SK-MEL-5 (cell line): Measurements from ENCODE around the gene AMIGO3. TPM values are rescaled to one million over a fixed set of nuclear protein-coding genes. Genes with fewer than 3 reads are reported as not detected.

ENCODE experiments used
- DNase-seq: peaks from one replicate; pipeline ENCODE4 v3.0.0-alpha.2; 2016; ENCODE audit warnings: low read depth, low spot score
- in situ Hi-C: cut with HindIII; loops from 2 replicates; pipeline ENCODE4 v1.10.0; 2016; ENCODE audit warnings: low sequenced_read_pairs, high pct_unique_total_duplicates, low pct_unique_long_range_greater_than_20kb
- total RNA-seq: library from RNA; depleted of rRNA; stranded (reverse); fragments of >200 nt; shearing (Covaris generic); gene quantifications from 2 replicates; pipeline ENCODE4 v1.2.3, GENCODE V29; 2014

Gene AMIGO3
- total RNA-seq, 1 experiment from 2014 or later = 0.34 TPM

- in situ Hi-C loops = no loop called here
- no peak for DNase-seq
Observed at GRCh38 chr3:49681543-49681942, 37.9 kb downstream of the AMIGO3 start.

DNA sequence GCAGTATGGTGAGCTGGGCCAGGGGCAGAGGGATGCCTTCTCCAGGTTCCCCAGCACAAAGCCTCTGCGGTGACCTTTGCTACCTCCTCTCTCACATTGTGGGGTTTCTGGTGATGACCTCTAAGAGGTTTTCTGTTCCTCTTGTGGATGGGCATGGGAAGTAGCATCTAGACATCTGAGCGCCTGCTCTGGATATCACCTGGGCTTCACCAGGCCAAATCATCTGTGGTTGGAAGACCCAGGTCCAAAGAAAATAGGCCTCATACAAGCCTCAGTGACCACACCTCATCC lies 38.3 kb downstream of the AMIGO3 start:
- in situ Hi-C loops = no loop called here
- DNase-seq = no peak

- in situ Hi-C loops = no loop called here
- no peak for DNase-seq
Observed at GRCh38 chr3:49680493-49681231, 38.8 kb downstream of the AMIGO3 start.

DNA sequence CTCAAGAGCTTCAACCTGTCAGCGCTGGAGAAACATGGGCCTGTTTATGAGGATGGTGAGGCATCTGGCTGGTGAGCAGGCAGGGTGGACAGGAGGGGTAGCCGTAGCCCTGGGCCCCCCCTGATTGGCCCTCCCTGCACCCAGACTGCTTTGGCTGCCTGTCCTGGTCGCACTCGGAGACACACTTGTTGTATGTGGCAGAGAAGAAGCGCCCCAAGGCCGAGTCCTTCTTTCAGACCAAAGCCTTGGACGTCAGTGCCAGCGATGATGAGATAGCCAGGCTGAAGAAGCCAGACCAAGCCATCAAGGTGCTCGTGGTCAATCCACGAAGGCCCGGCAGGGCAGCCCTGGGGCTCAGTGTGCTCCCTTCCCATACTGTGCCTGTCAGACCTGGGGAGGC lies 43.6 kb downstream of the AMIGO3 start:
- in situ Hi-C loops = no loop called here

DNA sequence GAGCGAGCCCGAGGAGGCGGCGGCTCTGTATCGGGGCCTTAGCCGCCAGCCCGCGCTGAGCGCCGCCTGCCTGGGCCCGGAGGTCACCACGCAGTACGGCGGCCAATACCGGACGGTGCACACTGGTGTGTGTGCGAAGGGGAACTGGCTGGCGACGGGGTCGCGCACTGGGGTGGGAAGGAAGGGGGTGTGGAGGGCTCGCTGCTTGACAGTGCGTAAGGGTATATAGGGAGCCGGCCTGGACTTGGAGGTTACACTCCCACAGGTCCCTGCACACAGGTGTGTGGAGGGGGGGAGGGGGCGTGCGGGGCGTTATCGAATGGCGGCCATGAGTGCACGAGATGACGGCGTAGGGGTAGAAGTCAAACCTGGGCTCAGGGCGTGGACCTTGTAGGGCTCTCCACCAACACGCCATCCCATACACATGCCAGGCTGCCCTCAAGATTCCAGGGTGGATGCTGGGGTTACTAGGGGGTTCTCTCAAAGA lies 44.9 kb downstream of the AMIGO3 start:
- in situ Hi-C loops = no loop called here

More for the DNA sequence above, 43.6 kb downstream of the AMIGO3 start:
- DNase-seq = no peak

DNA sequence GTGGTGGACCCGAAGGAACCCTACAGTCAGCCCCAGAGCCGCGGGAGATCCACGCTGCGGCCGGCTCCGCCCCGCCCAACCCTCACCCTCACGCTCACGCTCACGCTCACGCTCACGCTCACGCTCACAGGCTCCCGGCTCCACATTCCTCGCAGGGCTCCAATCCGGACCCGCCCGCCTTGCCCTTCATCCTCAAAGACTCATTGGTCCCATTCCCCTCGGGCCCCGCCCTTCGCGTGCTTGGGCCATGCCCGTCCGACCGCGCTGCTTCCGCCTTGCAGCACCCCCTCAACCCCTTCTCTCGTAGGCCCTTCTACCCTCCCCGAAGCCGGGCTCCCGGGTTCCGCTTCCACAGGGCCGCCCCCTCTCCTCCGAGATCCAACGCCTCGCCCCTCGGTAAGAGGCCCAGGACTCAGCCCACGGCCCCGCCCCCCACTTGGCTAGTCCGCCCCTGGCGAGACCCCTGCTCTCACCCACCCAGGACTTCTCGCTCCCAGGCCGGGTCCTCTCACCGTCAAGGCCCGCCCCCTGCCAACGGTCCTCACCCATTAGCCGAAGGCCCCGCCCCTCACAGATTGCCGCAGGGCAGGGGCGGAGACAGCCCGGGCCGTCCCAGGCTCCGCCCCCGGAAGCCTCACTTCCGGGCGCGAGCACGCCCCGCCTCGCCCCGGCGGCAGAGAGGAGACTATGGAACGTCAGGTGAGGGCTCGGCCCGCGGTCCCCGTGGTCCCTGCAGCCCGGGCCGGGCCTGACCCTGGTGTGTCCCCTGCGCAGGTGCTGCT lies 45.6 kb downstream of the AMIGO3 start, which contains the start of gene APEH:
Gene APEH (plus strand): TSS at position 637 of the 782 bp plus-strand sequence. CDS start 51 bp downstream, at position 688.
- in situ Hi-C loops = no loop called here
- DNase-seq = peak; percentile 96

More for the DNA sequence above, 44.9 kb downstream of the AMIGO3 start:
- no peak for DNase-seq

GRCh38 chr3:49673121-49673714 lies 46.3 kb downstream of the AMIGO3 start:
- in situ Hi-C loops = no loop called here
- peak; percentile 12 for DNase-seq

DNA sequence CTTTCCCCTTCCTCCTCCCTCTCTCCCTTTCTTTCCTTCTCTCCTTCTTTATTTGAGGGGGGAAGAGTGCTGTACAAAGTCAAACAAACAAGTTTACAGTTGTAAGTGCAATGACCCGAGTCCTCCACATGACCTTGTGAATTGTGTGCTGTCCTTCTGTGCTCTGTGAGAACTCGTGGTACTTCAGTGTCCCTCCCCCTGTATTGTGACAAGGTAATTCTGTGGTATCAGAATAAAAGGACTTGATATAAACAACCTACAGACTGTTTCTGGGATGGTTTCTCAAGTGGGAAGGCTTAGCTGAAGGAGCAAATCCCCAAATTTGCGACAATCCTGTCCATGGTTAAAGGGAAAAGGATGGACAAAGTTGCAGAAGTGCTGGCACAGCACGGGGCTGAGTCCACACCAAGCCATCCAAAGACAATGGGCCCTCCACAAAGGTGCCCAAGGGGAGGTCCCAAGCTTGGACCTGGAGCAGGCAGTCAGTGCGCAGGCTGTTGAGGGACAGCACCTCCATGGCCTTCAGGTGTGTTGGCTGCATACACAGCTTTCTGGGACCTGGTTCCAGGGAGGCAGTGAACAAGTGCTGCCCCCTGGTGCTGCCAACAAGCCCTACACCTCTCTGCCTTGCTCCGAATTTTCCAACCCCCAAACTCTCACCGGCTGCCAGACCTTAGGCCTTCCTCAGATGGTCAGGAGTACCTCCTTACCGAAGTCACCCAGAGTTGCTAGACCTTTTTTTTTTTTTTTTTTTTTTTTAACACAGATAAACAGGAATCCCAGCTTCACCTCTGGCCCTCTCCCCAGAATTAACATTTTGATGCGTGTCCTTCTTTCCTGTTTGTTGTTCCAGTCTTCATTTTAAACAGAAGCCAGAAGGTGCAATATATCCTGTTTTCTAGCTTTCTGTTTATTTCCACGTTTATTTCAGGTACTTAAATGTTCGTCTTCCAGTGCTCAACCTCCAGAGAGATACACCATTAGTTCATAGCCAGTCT lies 47.9 kb downstream of the AMIGO3 start:
- DNase-seq = peak; percentile 75
- in situ Hi-C loops = no loop called here

DNA sequence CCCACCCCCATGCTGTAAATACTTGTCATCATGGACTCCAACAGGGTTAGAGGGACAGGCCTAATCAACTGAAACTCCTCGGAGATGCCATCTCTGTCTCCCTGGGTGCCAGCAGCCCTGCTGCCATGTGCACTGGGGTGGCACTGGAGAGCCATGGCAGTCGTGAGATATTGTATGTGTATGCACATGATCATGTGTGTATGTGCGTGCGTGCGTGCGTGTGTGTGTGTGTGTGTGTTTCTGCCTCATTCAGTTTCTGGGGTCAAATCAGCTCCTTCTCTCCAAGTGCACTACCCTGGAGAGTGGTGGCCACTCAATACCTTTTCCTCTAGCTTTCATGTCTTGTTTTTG lies 48.6 kb downstream of the AMIGO3 start:
- DNase-seq = no peak

DNA sequence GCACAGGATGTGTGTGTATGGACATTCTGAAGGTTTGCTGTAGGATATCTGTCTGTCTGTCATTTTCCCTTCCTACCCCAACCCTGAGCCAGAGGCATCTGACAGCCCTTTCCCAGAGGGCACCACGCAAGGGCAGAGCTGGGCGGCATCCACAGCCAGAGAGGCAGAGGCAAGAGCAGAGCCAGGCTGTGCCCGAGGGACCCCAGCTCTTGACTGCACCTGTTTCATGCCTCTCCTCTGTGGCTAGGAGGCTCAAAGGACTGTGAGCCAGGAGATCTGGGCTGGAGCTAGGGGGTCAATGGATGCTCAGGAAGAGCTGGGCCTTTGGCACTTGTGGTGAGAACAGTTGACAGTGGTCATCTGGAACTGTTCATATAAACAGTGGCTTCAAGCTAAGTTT lies 50.1 kb downstream of the AMIGO3 start:
- DNase-seq = no peak
- in situ Hi-C loops = no loop called here

More for the DNA sequence above, 48.6 kb downstream of the AMIGO3 start:
- in situ Hi-C loops = no loop called here

DNA sequence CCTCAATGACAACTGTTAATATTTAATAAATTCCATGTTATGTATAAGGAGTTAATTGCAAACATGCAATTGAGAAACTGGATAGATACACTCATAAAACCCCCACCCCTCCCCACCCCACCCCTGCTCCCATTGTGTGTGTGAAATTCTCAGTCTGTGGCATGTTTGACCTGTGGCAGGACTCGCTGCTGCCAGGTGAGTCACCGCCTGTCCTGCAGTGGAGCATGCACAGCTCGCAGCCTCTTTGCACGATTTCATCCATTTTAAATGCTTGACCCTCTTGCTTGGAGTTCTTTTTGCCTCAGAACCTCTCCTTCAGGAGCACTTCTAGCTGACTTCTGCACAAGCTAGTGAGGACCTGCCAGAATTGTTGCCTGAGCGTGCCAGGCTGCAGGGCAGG lies 50.6 kb downstream of the AMIGO3 start:
- no peak for DNase-seq
- in situ Hi-C loops = no loop called here

DNA sequence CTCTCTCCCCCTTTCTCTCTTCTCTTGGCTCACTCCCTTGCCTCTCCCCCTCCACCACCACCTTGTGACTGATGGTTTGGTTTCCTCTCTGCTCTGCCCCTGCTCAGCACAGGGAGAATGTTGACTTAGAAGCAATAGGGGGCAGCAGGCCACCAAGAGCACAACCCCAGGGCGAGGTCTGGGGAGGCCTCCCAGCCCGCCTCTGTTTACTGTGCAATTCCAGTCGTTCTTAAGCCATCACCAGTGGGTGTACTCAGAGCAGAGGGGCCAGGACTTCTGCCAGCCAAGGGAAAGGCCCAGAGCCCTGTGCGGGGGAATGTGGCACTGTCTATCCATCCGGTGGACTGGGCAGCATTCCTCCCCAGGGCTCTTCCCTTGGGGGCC lies 51.1 kb downstream of the AMIGO3 start:
- in situ Hi-C loops = no loop called here
- peak; percentile 33 for DNase-seq

DNA sequence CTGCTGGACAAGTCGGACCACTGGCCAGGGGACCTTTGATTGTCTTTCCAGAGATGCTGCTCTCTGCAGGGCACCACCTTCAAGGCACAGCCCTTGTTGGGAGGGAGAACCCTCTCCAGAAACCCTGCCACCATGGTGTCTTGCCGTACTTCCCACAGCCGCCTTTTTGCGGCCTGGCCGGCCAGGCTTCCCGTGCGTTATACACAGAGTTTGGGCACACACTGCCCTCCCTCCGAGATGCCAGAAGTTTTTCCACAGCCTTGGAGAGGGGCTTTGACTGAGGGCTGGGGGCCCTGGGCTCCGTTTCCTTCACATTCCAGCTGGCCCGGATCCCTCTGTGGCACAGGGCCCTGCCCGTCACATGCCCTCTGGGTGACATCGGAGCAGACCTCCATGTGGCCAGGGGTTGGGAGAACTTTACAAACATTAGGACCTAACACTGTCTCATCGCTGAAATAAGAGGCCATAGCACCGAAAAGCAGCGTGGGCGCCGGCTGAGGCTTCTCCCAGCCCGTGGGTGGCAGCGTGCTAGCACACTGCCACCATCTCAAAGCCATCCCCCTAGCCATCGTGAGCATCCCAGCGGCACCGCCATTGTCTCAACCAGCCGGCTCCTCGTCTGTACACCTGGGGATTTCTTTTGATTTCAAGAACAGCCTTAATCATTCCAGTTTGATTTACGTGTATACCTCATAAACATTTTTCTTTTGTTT lies 51.6 kb downstream of the AMIGO3 start:
- in situ Hi-C loops = no loop called here
- DNase-seq = no peak
